Natural killer cell (primary cell): ENCODE measurements around the gene IP6K3. TPM values are rescaled to one million over a fixed set of nuclear protein-coding genes. Genes with fewer than 3 reads are reported as not detected.

Experiments
- ATAC-seq, 3 donors: fragments of 150-1000 bp in 2 of 3; fragments of 200-7000 bp in 1 of 3; cut with Tn5 transposase; 1 replicate in 1 of 3; 2 replicates in 2 of 3; pipeline ENCODE4 v1.10.0; 2021; ENCODE audit warnings: mild to moderate bottlenecking in 2 of 3, moderate library complexity in 2 of 3
- DNase-seq, 2 donors: peaks; one replicate each; pipeline versions ENCODE4 v3.0.0 to v3.0.0-alpha.2; 2013 to 2021; ENCODE audit warnings: mixed read lengths in 1 of 2
- H3K27ac ChIP-seq: one replicate; pipeline ENCODE4 v1.5.1; 2013; ENCODE audit warnings: mild to moderate bottlenecking, low read length
- H3K27me3 ChIP-seq: one replicate; pipeline ENCODE4 v1.6.1; 2013; ENCODE audit warnings: low read length; ENCODE audit not compliant: control insufficient read depth, insufficient read depth
- H3K36me3 ChIP-seq: one replicate; pipeline ENCODE4 v1.6.1; 2013; ENCODE audit warnings: low read length; ENCODE audit not compliant: control insufficient read depth, insufficient read depth
- H3K4me1 ChIP-seq: one replicate; pipeline ENCODE4 v1.6.1; 2013; ENCODE audit warnings: low read length; ENCODE audit not compliant: control insufficient read depth, insufficient read depth
- H3K4me3 ChIP-seq: one replicate; pipeline ENCODE4 v1.5.1; 2013; ENCODE audit warnings: low read length
- H3K9me3 ChIP-seq: one replicate; pipeline ENCODE4 v1.6.1; 2013; ENCODE audit warnings: low read length; ENCODE audit not compliant: control insufficient read depth, insufficient read depth
- H3K27ac Mint-ChIP-seq, 2 donors: one replicate each; pipeline ENCODE4 v1.8.0; 2022; ENCODE audit warnings: mild to moderate bottlenecking in 2 of 2, mixed read lengths in 2 of 2, moderate library complexity in 1 of 2
- H3K27me3 Mint-ChIP-seq, 2 donors: one replicate each; pipeline ENCODE4 v1.8.0; 2022; ENCODE audit warnings: low read depth in 2 of 2, mixed read lengths in 2 of 2
- H3K36me3 Mint-ChIP-seq: one replicate; pipeline ENCODE4 v1.8.0; 2022; ENCODE audit warnings: mixed read lengths
- H3K4me1 Mint-ChIP-seq, 2 donors: one replicate each; pipeline ENCODE4 v1.8.0; 2022; ENCODE audit warnings: mixed read lengths in 2 of 2
- H3K4me3 Mint-ChIP-seq: one replicate; pipeline ENCODE4 v1.8.0; 2022; ENCODE audit warnings: mild to moderate bottlenecking, moderate library complexity, mixed read lengths
- H3K9me3 Mint-ChIP-seq, 2 donors: one replicate each; pipeline ENCODE4 v1.8.0; 2022; ENCODE audit warnings: mixed read lengths in 2 of 2
- CTCF ChIP-seq: fragments of 200-600 bp; IDR thresholded peaks from one replicate; pipeline ENCODE4 v1.8.0; 2022; ENCODE audit warnings: antibody characterized with exemption
- WGBS: methylation state at CpG from one replicate; pipeline ENCODE4 v1.1.7; 2013; ENCODE audit warnings: missing lambda C conversion rate; ENCODE audit not compliant: insufficient coverage; 5-methylcytosine and 5-hydroxymethylcytosine counted together
- intact Hi-C: fragments of 100-400 bp; cut with micrococcal nuclease; formaldehyde crosslinking; loops from one replicate; pipeline ENCODE4 v1.14.2; 2022
- total RNA-seq, 4 donors: library from RNA; stranded (reverse); fragments of 120-200 nt in 1 of 4; gene quantifications; one replicate each; pipeline versions ENCODE4 v1.2.3 to v1.2.4, GENCODE V29; 2013 to 2022

The IP6K3 gene
- total RNA-seq, 3 donors from 2014 or later (not counting 1 experiment from before 2014, with no cell fraction given) = not detected

DNA sequence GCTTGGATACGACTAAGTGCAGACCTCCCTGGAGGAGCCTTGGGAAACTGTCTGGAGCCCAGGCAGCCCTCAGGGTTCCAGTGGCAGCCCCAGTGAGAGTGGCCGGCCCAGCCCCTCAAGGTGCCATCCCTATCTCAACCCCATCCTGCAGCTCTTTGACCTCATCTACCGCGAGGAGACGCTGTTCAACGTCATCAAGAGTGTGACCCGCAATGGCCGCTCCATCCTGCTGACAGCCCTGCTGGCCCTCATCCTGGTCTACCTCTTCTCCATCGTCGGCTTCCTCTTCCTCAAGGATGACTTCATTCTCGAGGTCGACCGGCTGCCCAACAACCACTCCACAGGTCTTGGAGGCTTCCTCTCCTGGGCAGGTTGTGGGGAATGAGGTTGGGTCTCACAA, 55.9 kb downstream of the IP6K3 start:
- peak overlapping the region; percentile 96 to 98 for H3K27ac Mint-ChIP-seq
- no peaks in the 10 kb centered on the region for H3K27me3 ChIP-seq
- no peak for DNase-seq

GRCh38 chr6:33689879-33690278, 56.8 kb downstream of the IP6K3 start:
- no peaks in the 10 kb centered on the region for H3K27me3 Mint-ChIP-seq
- intact Hi-C loops = no loop called here
- peaks cover 74% of the 10 kb centered on the region for H3K36me3 ChIP-seq
- TF ChIP-seq CTCF = no peak
- no peak for ATAC-seq
- H3K4me3 Mint-ChIP-seq = no peak overlapping the region
- H3K4me1 ChIP-seq = peaks cover 32% of the 10 kb centered on the region
- peaks cover 25 to 26% of the 10 kb centered on the region in 2 donors for H3K4me1 Mint-ChIP-seq
- DNase-seq = no peak
- peak overlapping the region; percentile 46 to 65 for H3K27ac Mint-ChIP-seq
- no peak overlapping the region for H3K27ac ChIP-seq
- no peaks in the 10 kb centered on the region for H3K9me3 ChIP-seq
- no peaks in the 10 kb centered on the region for H3K27me3 ChIP-seq
- H3K36me3 Mint-ChIP-seq = peaks cover 6% of the 10 kb centered on the region
- 86% methylated on average over 10 of the region's 10 CpGs for WGBS
- no peaks in the 10 kb centered on the region for H3K9me3 Mint-ChIP-seq
- H3K4me3 ChIP-seq = no peak overlapping the region

More for the DNA sequence above, 55.9 kb downstream of the IP6K3 start:
- WGBS = 94% methylated on average over 11 of the region's 13 CpGs
- H3K27me3 Mint-ChIP-seq = no peaks in the 10 kb centered on the region
- H3K4me3 Mint-ChIP-seq = no peak overlapping the region
- peaks cover 41% of the 10 kb centered on the region for H3K4me1 ChIP-seq
- H3K4me3 ChIP-seq = no peak overlapping the region
- H3K36me3 ChIP-seq = peaks cover 75% of the 10 kb centered on the region
- no peaks in the 10 kb centered on the region for H3K9me3 ChIP-seq
- H3K4me1 Mint-ChIP-seq = peaks cover 25 to 27% of the 10 kb centered on the region in 2 donors
- intact Hi-C loops = no loop called here
- no peak overlapping the region for H3K27ac ChIP-seq
- TF ChIP-seq CTCF = no peak
- no peak for ATAC-seq
- no peaks in the 10 kb centered on the region for H3K9me3 Mint-ChIP-seq
- peaks cover 6% of the 10 kb centered on the region for H3K36me3 Mint-ChIP-seq

DNA sequence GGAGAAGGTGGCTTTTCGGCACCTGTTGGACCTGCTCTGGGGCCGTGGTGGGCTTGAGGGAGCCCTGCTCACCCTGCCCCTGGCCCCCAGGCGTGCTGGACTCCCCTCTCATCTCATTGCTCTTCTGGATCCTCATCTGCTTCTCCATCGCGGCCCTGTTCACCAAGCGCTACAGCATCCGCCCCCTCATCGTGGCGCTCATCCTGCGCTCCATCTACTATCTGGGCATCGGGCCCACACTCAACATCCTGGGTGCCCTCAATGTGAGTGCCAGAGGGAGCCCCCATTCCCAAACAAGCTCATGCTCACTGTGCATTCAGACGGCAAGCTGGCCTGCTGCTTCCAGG, 57.6 kb downstream of the IP6K3 start:
- no peak for DNase-seq
- Histone ChIP-seq H3K36me3 (peaks cover 81% of the 10 kb centered on the region), H3K27me3 (no peaks in the 10 kb centered on the region), H3K4me3 (no peak overlapping the region), H3K27ac (no peak overlapping the region), H3K4me1 (peaks cover 24% of the 10 kb centered on the region), H3K9me3 (no peaks in the 10 kb centered on the region)
- Mint-ChIP-seq H3K9me3 (no peaks in the 10 kb centered on the region), H3K4me3 (no peak overlapping the region), H3K27me3 (no peaks in the 10 kb centered on the region), H3K27ac (peak overlapping the region; percentile 46 to 65), H3K36me3 (peaks cover 6% of the 10 kb centered on the region), H3K4me1 (peaks cover 18% of the 10 kb centered on the region in 2 donors)
- ATAC-seq = no peak
- no peak for TF ChIP-seq CTCF
- intact Hi-C loops = no loop called here
- WGBS = 90% methylated on average over 12 of the region's 12 CpGs

- no peaks in the 10 kb centered on the region for H3K27me3 Mint-ChIP-seq
- Histone ChIP-seq H3K4me1 (peaks cover 19% of the 10 kb centered on the region), H3K27ac (no peak overlapping the region), H3K9me3 (no peaks in the 10 kb centered on the region), H3K4me3 (no peak overlapping the region), H3K36me3 (peaks cover 82% of the 10 kb centered on the region), H3K27me3 (no peaks in the 10 kb centered on the region)
- DNase-seq = no peak
- TF ChIP-seq CTCF = no peak
- peaks cover 6% of the 10 kb centered on the region for H3K36me3 Mint-ChIP-seq
- intact Hi-C loops = no loop called here
- no peak for ATAC-seq
- H3K4me1 Mint-ChIP-seq = peaks cover 15 to 16% of the 10 kb centered on the region in 2 donors
- H3K27ac Mint-ChIP-seq = no peak overlapping the region
- 95% methylated on average over 25 of the region's 25 CpGs for WGBS
- no peaks in the 10 kb centered on the region for H3K9me3 Mint-ChIP-seq
- H3K4me3 Mint-ChIP-seq = no peak overlapping the region
Measured at GRCh38 chr6:33688451-33689147, 58.1 kb downstream of the IP6K3 start.
